GM12878 (cell line): ENCODE measurements around the gene PKD1L1. TPM values are rescaled to one million over a fixed set of nuclear protein-coding genes. Genes with fewer than 3 reads are reported as not detected.

Source experiments
- ATAC-seq: fragments of 200-7000 bp; cut with Tn5 transposase; 3 replicates; pipeline ENCODE4 v1.9.1; 2020; ENCODE audit warnings: mild to moderate bottlenecking, moderate library complexity
- BruUV-seq: library from RNA; stranded (reverse); fragments of 400-500 nt; replicated peaks from 2 replicates; lab custom pipeline; 2021; lab: Mats Ljungman, UMichigan
- CTCF ChIA-PET: fragments of 300-600 bp; sonication (Branson Sonifier 250); formaldehyde crosslinking; extraction: SDS; loops from one replicate; lab custom pipeline; 2021; ENCODE audit warnings: inconsistent platforms; lab: Yijun Ruan, JAX
- POLR2A ChIA-PET: fragments of 350-600 bp; formaldehyde crosslinking; extraction: SDS; loops from one replicate; lab custom pipeline; 2021; ENCODE audit warnings: inconsistent platforms; lab: Charles Lee
- RAD21 ChIA-PET: fragments of 300-600 bp; sonication (Branson Sonifier 250); formaldehyde crosslinking; loops from one replicate; lab custom pipeline; 2023; ENCODE audit warnings: antibody characterized with exemption; ENCODE audit not compliant: unreplicated experiment; lab: Charles Lee
- SMC1A ChIA-PET: fragments of 300-600 bp; sonication (Branson Sonifier 250); formaldehyde crosslinking; loops from one replicate; lab custom pipeline; 2023; ENCODE audit not compliant: unreplicated experiment, uncharacterized antibody; lab: Charles Lee
- DNase-seq: peaks from one replicate; pipeline ENCODE4 v3.0.0-alpha.2; 2011; ENCODE audit warnings: low read depth, low spot score
- FAIRE-seq: peaks from 3 replicates; lab custom pipeline; 2011; peaks lifted over from hg19 to GRCh38; lab: Jason Lieb, UNC
- H2AFZ ChIP-seq: 2 replicates; pipeline ENCODE4 v1.6.0; 2011; ENCODE audit warnings: low read depth, low read length, control low read depth; ENCODE audit not compliant: control insufficient read depth
- H3K27ac ChIP-seq: 2 replicates; pipeline ENCODE4 v1.5.1; 2011; ENCODE audit warnings: control low read depth; ENCODE audit not compliant: control insufficient read depth, insufficient read depth
- H3K27me3 ChIP-seq, 2 experiments: replicated peaks in 1 of 2; 2 replicates each; pipeline versions ENCODE4 v1.6.0 to v1.6.1; 2011; ENCODE audit warnings: low read length in 1 of 2; ENCODE audit not compliant: control insufficient read depth in 2 of 2, insufficient read depth in 2 of 2
- H3K36me3 ChIP-seq, 2 experiments: 2 replicates each; pipeline ENCODE4 v1.5.1; 2011; ENCODE audit warnings: low read length in 1 of 2; ENCODE audit not compliant: control insufficient read depth in 2 of 2, insufficient read depth in 2 of 2
- H3K4me1 ChIP-seq: 2 replicates; pipeline ENCODE4 v1.6.1; 2011; ENCODE audit warnings: mild to moderate bottlenecking, low read length, moderate library complexity, mixed read lengths; ENCODE audit not compliant: control insufficient read depth, insufficient read depth
- H3K4me2 ChIP-seq: 2 replicates; pipeline ENCODE4 v1.6.0; 2011; ENCODE audit warnings: control low read depth; ENCODE audit not compliant: control insufficient read depth, insufficient read depth
- H3K4me3 ChIP-seq: fragments of 200-600 bp; sonication (generic); 2 replicates; pipeline ENCODE4 v1.5.1; 2016
- H3K79me2 ChIP-seq: 2 replicates; pipeline ENCODE4 v1.6.0; 2011; ENCODE audit warnings: low read length; ENCODE audit not compliant: control insufficient read depth, insufficient read depth
- H3K9ac ChIP-seq: 2 replicates; pipeline ENCODE4 v1.8.0; 2011; ENCODE audit warnings: low read length, control low read depth, mixed read lengths; ENCODE audit not compliant: control insufficient read depth, insufficient read depth
- H3K9me3 ChIP-seq: replicated peaks from 3 replicates; pipeline ENCODE4 v1.5.1; 2011; ENCODE audit warnings: mild to moderate bottlenecking, low read length; ENCODE audit not compliant: control insufficient read depth, insufficient read depth
- H4K20me1 ChIP-seq: 2 replicates; pipeline ENCODE4 v1.6.0; 2011; ENCODE audit not compliant: control insufficient read depth, insufficient read depth
- ATF7 ChIP-seq: fragments of 450-650 bp; IDR thresholded peaks from 2 replicates; pipeline ENCODE4 v1.6.1; 2016; ENCODE audit warnings: low read depth, mild to moderate bottlenecking
- EED ChIP-seq: sonication (generic); IDR thresholded peaks from 2 replicates; pipeline ENCODE4 v1.6.1; 2016; ENCODE audit warnings: antibody characterized with exemption, low read depth
- EP300 ChIP-seq, 2 experiments: fragments of 150-350 bp in 1 of 2; IDR thresholded peaks; 2 replicates each; pipeline ENCODE4 v1.6.1; 2011 to 2012; ENCODE audit warnings: low read depth in 2 of 2, low read length in 2 of 2, borderline replicate concordance in 1 of 2, improper control_type of control experiment in 1 of 2, inconsistent platforms in 1 of 2; ENCODE audit not compliant: control insufficient read depth in 1 of 2
- FOXK2 ChIP-seq: fragments of 450-650 bp; IDR thresholded peaks from 2 replicates; pipeline ENCODE4 v1.6.1; 2017; ENCODE audit warnings: mild to moderate bottlenecking, moderate library complexity
- HCFC1 ChIP-seq: fragments of 150-350 bp; IDR thresholded peaks from 2 replicates; pipeline ENCODE4 v1.6.1; 2014; ENCODE audit warnings: low read length
- HDAC6 ChIP-seq: fragments of 200-600 bp; sonication (generic); IDR thresholded peaks from one replicate; pipeline ENCODE4 v1.8.0; 2017; ENCODE audit warnings: antibody characterized with exemption; ENCODE audit not compliant: unreplicated experiment
- MXI1 ChIP-seq: fragments of 150-350 bp; IDR thresholded peaks from 2 replicates; pipeline ENCODE4 v1.6.1; 2011; ENCODE audit warnings: low read depth, mild to moderate bottlenecking, inconsistent platforms, low read length, improper control_type of control experiment
- NR2F1 ChIP-seq: fragments of 450-650 bp; conservative IDR thresholded peaks from 2 replicates; pipeline ENCODE4 v1.6.1; 2017; ENCODE audit warnings: mild to moderate bottlenecking
- PAX8 ChIP-seq: fragments of 450-650 bp; IDR thresholded peaks from 2 replicates; pipeline ENCODE4 v1.6.1; 2017; ENCODE audit warnings: mild to moderate bottlenecking, moderate library complexity
- SIN3A ChIP-seq: IDR thresholded peaks from 2 replicates; pipeline ENCODE4 v1.6.1; 2012; ENCODE audit warnings: low read depth, low read length, improper control_type of control experiment
- SIX5 ChIP-seq: IDR thresholded peaks from 2 replicates; pipeline ENCODE4 v1.6.1; 2011; ENCODE audit warnings: mild to moderate bottlenecking, low read depth, low read length, moderate library complexity; ENCODE audit not compliant: severe bottlenecking
- SRF ChIP-seq, 2 experiments: IDR thresholded peaks; 2 replicates each; pipeline ENCODE4 v1.6.1; 2011; ENCODE audit warnings: low read depth in 2 of 2, low read length in 2 of 2, mild to moderate bottlenecking in 1 of 2, moderate library complexity in 1 of 2
- SUZ12 ChIP-seq: fragments of 200-600 bp; sonication (generic); IDR thresholded peaks from one replicate; pipeline ENCODE4 v1.6.1; 2018; ENCODE audit warnings: antibody characterized with exemption, mild to moderate bottlenecking; ENCODE audit not compliant: unreplicated experiment
- WGBS: methylation state at CpG from one replicate; pipeline ENCODE4 v1.1.6; 2016; ENCODE audit warnings: low lambda C conversion rate; ENCODE audit not compliant: insufficient replicate concordance, insufficient coverage; ENCODE audit errors: missing lambda C conversion rate; 5-methylcytosine and 5-hydroxymethylcytosine counted together
- in situ Hi-C: fragments of 300-500 bp; cut with MboI; formaldehyde crosslinking; loops from 9 replicates; pipeline ENCODE4 v1.14.3; 2018; ENCODE audit warnings: mixed read lengths
- intact Hi-C: fragments of 100-400 bp; cut with micrococcal nuclease; formaldehyde crosslinking; loops from one replicate; pipeline ENCODE4 v1.14.2; 2022; ENCODE audit not compliant: unreplicated experiment
- polyA plus RNA-seq, 11 experiments: library from polyadenylated mRNA; depleted of rRNA in 4 of 11; unstranded in 6 of 11; stranded (reverse) in 5 of 11; fragments of >200 nt; fragmentation: Nextera tagmentation in 4 of 11; fragmentation: Illumina TruSeq in 1 of 11; extraction: Ambion mirVana in 4 of 11; extraction: Trizol in 1 of 11; gene quantifications; 1 replicate in 1 of 11; 2 replicates in 10 of 11; pipeline versions ENCODE4 v1.2.1 to v1.2.3, GENCODE V29; 2011 to 2016; ENCODE audit warnings: inconsistent platforms in 2 of 11, missing spikeins in 2 of 11, low read depth in 1 of 11
- total RNA-seq, 4 experiments: library from RNA; depleted of rRNA in 3 of 4; stranded (reverse); fragments of >200 nt in 3 of 4; fragmentation: Illumina TruSeq in 1 of 4; extraction: Trizol in 1 of 4; gene quantifications; 2 replicates each; pipeline versions ENCODE4 v1.2.1 to v1.2.3, GENCODE V29; 2013 to 2021
- TF ChIP-seq, protein P1 (sequence below): fragments of 450-650 bp; formaldehyde crosslinking; IDR thresholded peaks from 2 replicates; pipeline ENCODE4 v1.5.0; 2022; ENCODE audit warnings: mild to moderate bottlenecking, missing genetic modification characterization
- TF ChIP-seq, protein P2 (sequence below): fragments of 150-350 bp; IDR thresholded peaks from 2 replicates; pipeline ENCODE4 v1.6.1; 2016; ENCODE audit warnings: low read depth, low read length
- TF ChIP-seq, protein P3 (sequence below): IDR thresholded peaks from 2 replicates; pipeline ENCODE4 v1.6.1; 2012; ENCODE audit warnings: low read depth, low read length, improper control_type of control experiment

Gene PKD1L1
- total and polyA plus RNA-seq, 10 of the 15 experiments (the other 5 are each of a cell fraction or from before 2014, with no cell fraction given), result under 0.01 to 0.05 (median 0.02) TPM; not detected in 3

DNA sequence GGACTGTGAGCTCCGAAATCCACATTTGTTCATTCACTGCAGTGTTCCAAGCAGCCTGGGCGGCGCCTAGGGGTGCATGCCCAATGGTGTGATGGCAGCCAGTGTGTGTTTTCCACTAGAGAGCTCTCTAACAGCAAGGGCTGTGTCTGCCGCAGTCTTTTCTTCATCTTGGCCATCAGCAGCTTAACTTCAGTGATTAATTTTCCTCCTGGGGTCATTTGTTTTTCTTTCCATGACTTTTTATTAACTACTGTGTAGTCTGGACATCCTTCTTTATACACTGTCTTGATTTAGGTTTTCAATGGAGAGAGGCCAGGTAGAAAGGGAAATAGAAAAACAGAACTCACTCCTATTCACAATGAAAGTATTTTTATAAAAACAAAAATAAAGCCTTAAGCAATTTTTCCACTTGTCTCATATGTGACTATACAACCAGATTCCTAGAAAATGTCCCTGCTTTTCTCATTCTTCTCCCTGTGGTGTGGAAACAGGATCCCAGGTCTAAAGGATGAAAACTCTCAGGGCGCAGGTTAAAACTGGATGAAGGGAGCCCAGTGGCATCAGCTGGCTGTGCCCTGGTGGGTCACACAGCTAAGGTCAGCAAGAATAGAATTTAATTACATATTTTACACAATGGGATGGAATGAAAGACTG lies 176.8 kb downstream of the PKD1L1 start:
- intact Hi-C loops, result no loop called here
- FAIRE-seq (no peak), DNase-seq (no peak), ATAC-seq (no peak)
- RAD21 ChIA-PET, result no interaction called here
- no peaks in the 10 kb centered on the region for H4K20me1 ChIP-seq
- POLR2A ChIA-PET, result no interaction called here
- H2AFZ ChIP-seq, result no peak overlapping the region
- no peaks in the 10 kb centered on the region for H3K79me2 ChIP-seq
- no peak overlapping the region for H3K4me3 ChIP-seq
- CTCF ChIA-PET, result no interaction called here
- no peaks in the 10 kb centered on the region for H3K36me3 ChIP-seq
- in situ Hi-C loops, result no loop called here
- H3K27ac ChIP-seq, result no peak overlapping the region
- H3K9me3 ChIP-seq, result no peaks in the 10 kb centered on the region
- no peaks in the 10 kb centered on the region for H3K4me1 ChIP-seq
- no TSS peak for BruUV-seq
- 55% methylated on average over 5 of the region's 5 CpGs for WGBS
- H3K9ac ChIP-seq, result no peak overlapping the region
- H3K4me2 ChIP-seq, result no peak overlapping the region
- SMC1A ChIA-PET, result interaction anchor here (0.9 kb wide), 1 partner anchor 12 kb away, joined by 3 read pairs; no protein-coding TSS in a partner anchor
- no peaks in the 10 kb centered on the region for H3K27me3 ChIP-seq
- TF ChIP-seq NR2F1, result no peak
- TF ChIP-seq HDAC6, result no peak
- no peak for TF ChIP-seq PAX8
- TF ChIP-seq, protein P1, sequence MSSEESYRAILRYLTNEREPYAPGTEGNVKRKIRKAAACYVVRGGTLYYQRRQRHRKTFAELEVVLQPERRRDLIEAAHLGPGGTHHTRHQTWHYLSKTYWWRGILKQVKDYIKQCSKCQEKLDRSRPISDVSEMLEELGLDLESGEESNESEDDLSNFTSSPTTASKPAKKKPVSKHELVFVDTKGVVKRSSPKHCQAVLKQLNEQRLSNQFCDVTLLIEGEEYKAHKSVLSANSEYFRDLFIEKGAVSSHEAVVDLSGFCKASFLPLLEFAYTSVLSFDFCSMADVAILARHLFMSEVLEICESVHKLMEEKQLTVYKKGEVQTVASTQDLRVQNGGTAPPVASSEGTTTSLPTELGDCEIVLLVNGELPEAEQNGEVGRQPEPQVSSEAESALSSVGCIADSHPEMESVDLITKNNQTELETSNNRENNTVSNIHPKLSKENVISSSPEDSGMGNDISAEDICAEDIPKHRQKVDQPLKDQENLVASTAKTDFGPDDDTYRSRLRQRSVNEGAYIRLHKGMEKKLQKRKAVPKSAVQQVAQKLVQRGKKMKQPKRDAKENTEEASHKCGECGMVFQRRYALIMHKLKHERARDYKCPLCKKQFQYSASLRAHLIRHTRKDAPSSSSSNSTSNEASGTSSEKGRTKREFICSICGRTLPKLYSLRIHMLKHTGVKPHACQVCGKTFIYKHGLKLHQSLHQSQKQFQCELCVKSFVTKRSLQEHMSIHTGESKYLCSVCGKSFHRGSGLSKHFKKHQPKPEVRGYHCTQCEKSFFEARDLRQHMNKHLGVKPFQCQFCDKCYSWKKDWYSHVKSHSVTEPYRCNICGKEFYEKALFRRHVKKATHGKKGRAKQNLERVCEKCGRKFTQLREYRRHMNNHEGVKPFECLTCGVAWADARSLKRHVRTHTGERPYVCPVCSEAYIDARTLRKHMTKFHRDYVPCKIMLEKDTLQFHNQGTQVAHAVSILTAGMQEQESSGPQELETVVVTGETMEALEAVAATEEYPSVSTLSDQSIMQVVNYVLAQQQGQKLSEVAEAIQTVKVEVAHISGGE (CRISPR knock-in tag), result no peak
- no peak for TF ChIP-seq MXI1
- no peak for TF ChIP-seq SRF (IDR thresholded peaks at IDR 0.05; ENCODE audit: low read depth in 2 of 2, low read length in 2 of 2)
- TF ChIP-seq, protein P2, sequence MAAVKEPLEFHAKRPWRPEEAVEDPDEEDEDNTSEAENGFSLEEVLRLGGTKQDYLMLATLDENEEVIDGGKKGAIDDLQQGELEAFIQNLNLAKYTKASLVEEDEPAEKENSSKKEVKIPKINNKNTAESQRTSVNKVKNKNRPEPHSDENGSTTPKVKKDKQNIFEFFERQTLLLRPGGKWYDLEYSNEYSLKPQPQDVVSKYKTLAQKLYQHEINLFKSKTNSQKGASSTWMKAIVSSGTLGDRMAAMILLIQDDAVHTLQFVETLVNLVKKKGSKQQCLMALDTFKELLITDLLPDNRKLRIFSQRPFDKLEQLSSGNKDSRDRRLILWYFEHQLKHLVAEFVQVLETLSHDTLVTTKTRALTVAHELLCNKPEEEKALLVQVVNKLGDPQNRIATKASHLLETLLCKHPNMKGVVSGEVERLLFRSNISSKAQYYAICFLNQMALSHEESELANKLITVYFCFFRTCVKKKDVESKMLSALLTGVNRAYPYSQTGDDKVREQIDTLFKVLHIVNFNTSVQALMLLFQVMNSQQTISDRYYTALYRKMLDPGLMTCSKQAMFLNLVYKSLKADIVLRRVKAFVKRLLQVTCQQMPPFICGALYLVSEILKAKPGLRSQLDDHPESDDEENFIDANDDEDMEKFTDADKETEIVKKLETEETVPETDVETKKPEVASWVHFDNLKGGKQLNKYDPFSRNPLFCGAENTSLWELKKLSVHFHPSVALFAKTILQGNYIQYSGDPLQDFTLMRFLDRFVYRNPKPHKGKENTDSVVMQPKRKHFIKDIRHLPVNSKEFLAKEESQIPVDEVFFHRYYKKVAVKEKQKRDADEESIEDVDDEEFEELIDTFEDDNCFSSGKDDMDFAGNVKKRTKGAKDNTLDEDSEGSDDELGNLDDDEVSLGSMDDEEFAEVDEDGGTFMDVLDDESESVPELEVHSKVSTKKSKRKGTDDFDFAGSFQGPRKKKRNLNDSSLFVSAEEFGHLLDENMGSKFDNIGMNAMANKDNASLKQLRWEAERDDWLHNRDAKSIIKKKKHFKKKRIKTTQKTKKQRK, result no peak
- no peak for TF ChIP-seq HCFC1
- no peak for TF ChIP-seq SUZ12
- no peak for TF ChIP-seq ATF7
- TF ChIP-seq SIN3A, result no peak
- TF ChIP-seq, protein P3, sequence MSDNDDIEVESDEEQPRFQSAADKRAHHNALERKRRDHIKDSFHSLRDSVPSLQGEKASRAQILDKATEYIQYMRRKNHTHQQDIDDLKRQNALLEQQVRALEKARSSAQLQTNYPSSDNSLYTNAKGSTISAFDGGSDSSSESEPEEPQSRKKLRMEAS, result no peak
- no peak for TF ChIP-seq SIX5
- TF ChIP-seq EP300 (IDR thresholded peaks at IDR 0.05; ENCODE audit: borderline replicate concordance in 1 of 2, control insufficient read depth in 1 of 2, low read depth in 2 of 2, low read length in 2 of 2), result no peak
- TF ChIP-seq FOXK2, result no peak
- TF ChIP-seq EED, result no peak
